DND-41 (cell line): ENCODE results near the gene POLRMT.
A peak's percentile ranks its signal among the peaks of the same experiment; 100 is the strongest.
"Not testable (repeated sequence)": the region's sequence is repeated elsewhere in the genome, so short reads cannot be mapped to it uniquely, and the experiment has no call there.

Experiments
- ATAC-seq: fragments of 200-7000 bp; cut with Tn5 transposase; 3 replicates; pipeline ENCODE4 v1.9.1; 2021; ENCODE audit warnings: low read depth; ENCODE audit not compliant: insufficient read depth
- DNase-seq: peaks from one replicate; pipeline ENCODE4 v3.0.0-alpha.2; 2020
- H2AFZ ChIP-seq: 2 replicates; pipeline ENCODE4 v1.6.0; 2012; ENCODE audit warnings: low read depth, low read length
- H3K27ac ChIP-seq: 2 replicates; pipeline ENCODE4 v1.5.1; 2012; ENCODE audit warnings: low read length, inconsistent platforms
- H3K27me3 ChIP-seq: fragments of 200-600 bp; sonication (generic); 2 replicates; pipeline ENCODE4 v1.6.0; 2012; ENCODE audit warnings: low read length, mild to moderate bottlenecking, inconsistent platforms; ENCODE audit not compliant: insufficient read depth, poor library complexity
- H3K36me3 ChIP-seq: 2 replicates; pipeline ENCODE4 v1.5.1; 2012; ENCODE audit warnings: low read length, inconsistent platforms; ENCODE audit not compliant: insufficient read depth
- H3K4me1 ChIP-seq: 2 replicates; pipeline ENCODE4 v1.5.1; 2012; ENCODE audit warnings: mild to moderate bottlenecking, low read length; ENCODE audit not compliant: insufficient read depth
- H3K4me2 ChIP-seq: 2 replicates; pipeline ENCODE4 v1.6.0; 2012; ENCODE audit warnings: mild to moderate bottlenecking, moderate library complexity, low read length, inconsistent platforms; ENCODE audit not compliant: insufficient read depth
- H3K4me3 ChIP-seq, 2 experiments: fragments of 200-600 bp in 1 of 2; shearing (Covaris generic) in 1 of 2; 2 replicates each; pipeline ENCODE4 v1.5.1; 2012 to 2016; ENCODE audit warnings: inconsistent platforms in 2 of 2, low read length in 2 of 2, mild to moderate bottlenecking in 2 of 2, low read depth in 1 of 2, moderate library complexity in 1 of 2
- H3K79me2 ChIP-seq: 2 replicates; pipeline ENCODE4 v1.6.0; 2012; ENCODE audit warnings: low read length, inconsistent platforms; ENCODE audit not compliant: insufficient read depth
- H3K9ac ChIP-seq: 2 replicates; pipeline ENCODE4 v1.6.0; 2012; ENCODE audit warnings: low read depth, mild to moderate bottlenecking, inconsistent platforms, low read length, moderate library complexity
- H3K9me3 ChIP-seq: 2 replicates; pipeline ENCODE4 v1.5.1; 2012; ENCODE audit warnings: low read length, moderate library complexity, mild to moderate bottlenecking, inconsistent platforms; ENCODE audit not compliant: insufficient read depth, severe bottlenecking
- H4K20me1 ChIP-seq: 2 replicates; pipeline ENCODE4 v1.6.0; 2012; ENCODE audit warnings: low read length; ENCODE audit not compliant: insufficient read depth
- CTCF ChIP-seq: IDR thresholded peaks from 2 replicates; pipeline ENCODE4 v1.5.1; 2012; ENCODE audit warnings: borderline replicate concordance, low read length, moderate library complexity, mild to moderate bottlenecking; ENCODE audit not compliant: poor library complexity, severe bottlenecking; ENCODE audit errors: extremely low read depth
- EZH2 ChIP-seq: IDR thresholded peaks from 3 replicates; pipeline ENCODE4 v1.6.1; 2012; ENCODE audit warnings: borderline replicate concordance, low read depth, mild to moderate bottlenecking, moderate library complexity, low read length, inconsistent platforms; ENCODE audit not compliant: severe bottlenecking

The POLRMT gene

GRCh38 chr19:676007-676338 is 42.6 kb upstream of the POLRMT start:
- no peak for TF ChIP-seq EZH2
- no peak for TF ChIP-seq CTCF
- H3K4me2 ChIP-seq = no peak overlapping the region
- H2AFZ ChIP-seq = no peak overlapping the region

GRCh38 chr19:674282-675151 is 41.2 kb upstream of the POLRMT start:
- Histone ChIP-seq H3K9me3 (no peaks in the 10 kb centered on the region), H3K27me3 (no peaks in the 10 kb centered on the region), H4K20me1 (peaks cover 17% of the 10 kb centered on the region), H3K79me2 (peaks cover 6% of the 10 kb centered on the region), H3K36me3 (no peaks in the 10 kb centered on the region), H3K4me2 (no peak overlapping the region), H3K4me1 (peaks cover 9% of the 10 kb centered on the region), H3K4me3 (no peak overlapping the region), H3K9ac (no peak overlapping the region), H2AFZ (no peak overlapping the region), H3K27ac (no peak overlapping the region)
- no peak for ATAC-seq
- TF ChIP-seq EZH2 (no peak), CTCF (no peak)
- DNase-seq = no peak

More at GRCh38 chr19:676007-676338, 42.6 kb upstream of the POLRMT start:
- H3K9me3 ChIP-seq = no peaks in the 10 kb centered on the region
- no peak overlapping the region for H3K9ac ChIP-seq
- no peaks in the 10 kb centered on the region; the same call in 1 of the 2 replicates for H3K36me3 ChIP-seq
- H3K79me2 ChIP-seq = peaks cover 9% of the 10 kb centered on the region
- DNase-seq (no peak), ATAC-seq (no peak)
- no peaks in the 10 kb centered on the region for H3K27me3 ChIP-seq
- H3K27ac ChIP-seq = no peak overlapping the region
- no peak overlapping the region for H3K4me3 ChIP-seq
- peaks cover 13% of the 10 kb centered on the region for H3K4me1 ChIP-seq
- H4K20me1 ChIP-seq = peaks cover 18% of the 10 kb centered on the region

- DNase-seq (no peak), ATAC-seq (peak; percentile 35; the same call in 1 of the 3 replicates)
- H3K4me1 ChIP-seq = no peaks in the 10 kb centered on the region
- H3K27ac ChIP-seq = no peak overlapping the region
- no peak overlapping the region for H3K4me2 ChIP-seq
- no peak overlapping the region for H3K4me3 ChIP-seq
- no peak overlapping the region for H3K9ac ChIP-seq
- no peak overlapping the region for H2AFZ ChIP-seq
- no peaks in the 10 kb centered on the region for H3K27me3 ChIP-seq
- no peaks in the 10 kb centered on the region for H3K36me3 ChIP-seq
- H3K79me2 ChIP-seq = no peaks in the 10 kb centered on the region
- peak; percentile 17 for TF ChIP-seq CTCF
- no peak for TF ChIP-seq EZH2
- no peaks in the 10 kb centered on the region for H3K9me3 ChIP-seq
- no peaks in the 10 kb centered on the region for H4K20me1 ChIP-seq
Observed at GRCh38 chr19:670609-671075, 37.3 kb upstream of the POLRMT start.

GRCh38 chr19:668675-669434 is 35.5 kb upstream of the POLRMT start:
- H3K9ac ChIP-seq, H3K27ac ChIP-seq, H3K36me3 ChIP-seq, H3K4me2 ChIP-seq, DNase-seq, H2AFZ ChIP-seq, ATAC-seq, H4K20me1 ChIP-seq, H3K27me3 ChIP-seq, H3K9me3 ChIP-seq, H3K4me3 ChIP-seq, H3K79me2 ChIP-seq: not testable (repeated sequence)
- H3K4me1 ChIP-seq = peaks cover 14% of the 10 kb centered on the region

- not testable (repeated sequence) for H3K4me2 ChIP-seq, H3K4me3 ChIP-seq, H3K9ac ChIP-seq, DNase-seq, H3K27ac ChIP-seq, ATAC-seq, H3K36me3 ChIP-seq, H2AFZ ChIP-seq, H4K20me1 ChIP-seq, H3K9me3 ChIP-seq, H3K27me3 ChIP-seq
- Histone ChIP-seq H3K4me1 (peaks cover 21% of the 10 kb centered on the region), H3K79me2 (peaks cover 14% of the 10 kb centered on the region)
Observed at GRCh38 chr19:666985-667573, 33.7 kb upstream of the POLRMT start.
